ENCODE measurements around the gene TNFRSF12A.
"Not testable (repeated sequence)": the region's sequence is repeated elsewhere in the genome, so short reads cannot be mapped to it uniquely, and the experiment has no call there.

TNFRSF12A gene

DNA sequence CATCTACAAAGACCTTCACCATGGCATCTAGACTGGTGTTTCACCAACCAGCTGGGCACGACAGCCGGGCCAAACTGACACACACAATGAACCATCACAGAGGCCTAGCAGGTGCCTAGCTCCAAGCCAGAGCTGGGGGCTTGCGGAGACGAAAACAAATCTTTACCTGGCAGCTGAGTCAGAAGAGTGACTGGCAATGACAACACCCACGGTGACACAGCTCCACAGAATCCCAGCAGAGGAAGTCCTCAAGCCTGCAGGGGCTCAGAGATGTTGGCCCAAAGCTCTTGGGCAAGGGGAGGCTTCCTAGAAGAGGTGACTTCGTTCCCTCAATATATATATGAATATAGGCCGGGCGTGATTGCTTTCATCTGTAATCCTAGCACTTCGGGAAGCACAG lies 31.3 kb downstream of the TNFRSF12A start:
- no peak for DNase-seq

DNA sequence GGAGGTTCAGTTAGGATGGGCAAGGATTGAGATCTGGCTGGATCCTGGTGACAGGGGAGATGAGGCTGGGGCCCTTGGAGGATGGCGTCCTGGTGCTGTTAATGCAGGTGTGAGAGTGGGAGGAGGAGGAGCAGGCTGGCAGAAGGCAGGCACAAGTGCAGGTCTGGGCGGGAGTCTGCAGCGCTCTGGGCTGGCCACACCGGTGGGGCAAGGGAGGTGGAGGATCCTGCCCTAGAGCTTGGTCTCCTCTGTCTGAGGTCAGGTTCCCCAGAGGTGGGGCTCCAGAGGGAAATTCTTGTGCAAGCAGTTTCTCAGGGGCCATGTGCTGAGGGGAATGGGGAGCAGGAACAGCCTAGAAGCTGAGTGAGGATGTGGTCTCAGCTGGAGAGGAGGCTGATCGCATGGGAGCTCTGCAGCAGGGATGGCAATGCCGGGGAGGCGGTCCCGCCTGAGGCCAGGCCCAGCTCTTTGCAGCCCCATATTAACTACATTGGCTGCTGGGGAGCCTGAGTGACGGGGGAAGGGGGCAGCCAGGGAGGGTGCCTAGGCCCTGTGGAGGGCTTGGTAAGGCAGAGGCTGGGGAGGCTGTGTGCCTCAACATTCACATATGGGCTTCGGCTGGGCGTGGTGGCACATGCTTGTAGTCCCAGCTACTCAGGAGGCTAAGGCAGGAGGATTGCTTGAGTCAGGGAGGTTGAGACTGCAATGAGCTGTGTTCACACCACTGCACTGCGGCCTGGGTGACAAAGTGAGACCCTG lies 32.6 kb downstream of the TNFRSF12A start:
- not testable (repeated sequence) for DNase-seq

DNA sequence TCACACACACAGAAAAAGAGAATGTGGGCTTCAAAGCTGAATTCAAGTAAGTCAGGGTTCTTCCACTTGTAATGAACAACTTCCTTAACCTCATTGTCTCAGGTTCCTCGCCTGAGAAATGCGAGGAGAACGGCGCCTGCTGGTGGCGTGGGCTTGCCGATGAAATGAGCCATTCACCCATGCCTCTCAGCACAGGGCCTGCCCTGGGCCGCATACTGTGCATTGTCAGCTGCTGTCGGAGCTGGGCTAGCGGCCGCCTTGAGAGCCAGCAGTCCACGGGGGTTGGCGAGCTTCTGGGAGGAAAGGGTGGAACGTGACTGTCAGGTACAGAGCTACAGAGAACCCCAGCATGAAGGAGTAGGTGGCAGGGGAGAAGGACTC lies 33.2 kb downstream of the TNFRSF12A start:
- not testable (repeated sequence) for DNase-seq

DNA sequence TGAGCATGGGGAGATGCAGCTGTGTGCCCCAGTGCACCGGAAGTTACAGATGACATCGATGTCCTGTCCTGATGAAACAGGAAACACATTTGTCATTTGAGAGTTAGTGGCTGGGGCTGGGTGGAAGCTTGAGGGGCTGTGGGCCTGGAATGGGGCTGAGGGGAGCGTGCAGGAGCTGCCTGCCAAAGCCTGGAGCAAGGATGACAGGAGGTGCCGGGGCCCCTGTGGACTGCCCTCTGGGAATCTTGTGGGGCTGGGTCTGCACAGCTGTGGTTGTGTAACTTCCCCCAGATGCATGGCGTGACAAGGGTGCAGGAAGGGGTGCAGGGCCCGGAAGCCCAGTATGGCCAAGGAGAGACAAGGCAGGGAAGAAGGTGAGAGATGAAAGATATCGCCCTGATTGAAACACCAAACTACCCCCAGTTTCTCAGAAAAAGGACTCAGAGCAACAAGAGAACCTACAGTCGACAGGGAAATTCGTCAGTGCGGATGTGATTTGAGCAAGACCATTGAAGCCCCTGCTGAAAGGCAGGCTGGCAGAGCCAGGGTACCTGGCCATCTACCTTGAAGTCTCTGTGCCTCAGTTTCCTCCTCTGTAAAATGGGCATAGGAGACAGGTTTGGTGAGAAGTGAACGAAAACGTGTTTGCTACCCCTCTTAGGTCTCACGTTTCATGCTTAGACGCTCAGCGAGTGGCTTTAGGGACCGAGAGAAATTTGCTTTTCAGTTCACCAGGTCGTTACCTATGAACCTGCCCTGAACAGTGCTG lies 35.0 kb downstream of the TNFRSF12A start:
- no peak for DNase-seq

DNA sequence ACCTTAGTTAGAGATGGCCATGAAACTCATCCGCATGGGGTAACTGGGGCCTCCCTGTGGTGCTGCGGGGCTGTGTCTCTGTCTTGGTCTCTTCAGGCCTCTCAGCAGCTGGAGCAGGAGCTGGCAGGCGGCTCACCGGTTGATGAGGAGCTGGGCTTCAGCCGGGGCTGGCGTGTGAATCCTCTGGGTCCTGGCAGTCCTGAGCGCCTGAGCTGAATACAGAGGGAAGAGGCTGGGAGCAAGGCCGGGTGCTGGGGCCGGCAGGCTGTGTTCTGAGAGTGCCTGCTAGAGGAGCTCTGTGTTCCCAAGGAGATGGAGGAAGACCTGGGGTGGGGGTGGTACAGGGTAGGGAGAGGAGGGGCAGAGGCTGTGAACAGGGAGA lies 35.6 kb downstream of the TNFRSF12A start:
- DNase-seq: not testable (repeated sequence)

DNA sequence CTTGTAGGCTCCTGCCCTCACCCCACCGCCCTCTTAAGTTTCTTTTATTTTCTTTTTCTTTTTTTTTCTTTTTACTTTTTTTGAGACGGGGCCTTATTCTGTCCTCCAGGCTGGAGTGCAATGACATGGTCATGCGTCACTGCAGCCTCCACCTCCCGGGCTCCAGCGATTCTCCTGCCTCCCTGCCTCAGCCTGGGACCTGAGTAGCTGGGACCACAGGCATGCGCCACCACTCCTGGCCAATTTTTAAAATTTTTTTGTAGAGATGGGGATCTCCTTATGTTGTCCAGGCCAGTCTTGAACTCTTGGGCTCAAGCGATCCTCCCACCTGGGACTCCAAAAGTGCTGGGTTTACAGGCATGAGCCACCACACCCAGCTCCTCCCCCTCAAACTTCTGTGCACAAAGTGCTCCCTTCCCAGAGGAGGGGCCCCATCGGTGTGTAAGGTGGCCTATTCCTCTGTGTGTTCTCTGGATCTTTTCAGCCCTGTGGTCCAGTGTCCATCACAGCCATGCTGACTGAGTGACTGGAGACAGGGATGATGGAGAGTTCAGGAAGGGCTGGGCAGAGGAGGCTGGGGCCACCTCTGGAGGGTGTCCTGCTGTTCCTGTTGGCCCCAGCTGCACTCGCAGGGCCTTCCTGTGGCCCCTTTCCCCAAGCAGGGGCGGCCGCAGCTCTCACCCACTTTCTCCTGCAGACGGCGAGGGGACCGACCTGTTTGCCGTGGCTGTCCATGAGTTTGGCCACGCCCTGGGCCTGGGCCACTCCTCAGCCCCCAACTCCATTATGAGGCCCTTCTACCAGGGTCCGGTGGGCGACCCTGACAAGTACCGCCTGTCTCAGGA lies 36.4 kb downstream of the TNFRSF12A start:
- DNase-seq: no peak

DNA sequence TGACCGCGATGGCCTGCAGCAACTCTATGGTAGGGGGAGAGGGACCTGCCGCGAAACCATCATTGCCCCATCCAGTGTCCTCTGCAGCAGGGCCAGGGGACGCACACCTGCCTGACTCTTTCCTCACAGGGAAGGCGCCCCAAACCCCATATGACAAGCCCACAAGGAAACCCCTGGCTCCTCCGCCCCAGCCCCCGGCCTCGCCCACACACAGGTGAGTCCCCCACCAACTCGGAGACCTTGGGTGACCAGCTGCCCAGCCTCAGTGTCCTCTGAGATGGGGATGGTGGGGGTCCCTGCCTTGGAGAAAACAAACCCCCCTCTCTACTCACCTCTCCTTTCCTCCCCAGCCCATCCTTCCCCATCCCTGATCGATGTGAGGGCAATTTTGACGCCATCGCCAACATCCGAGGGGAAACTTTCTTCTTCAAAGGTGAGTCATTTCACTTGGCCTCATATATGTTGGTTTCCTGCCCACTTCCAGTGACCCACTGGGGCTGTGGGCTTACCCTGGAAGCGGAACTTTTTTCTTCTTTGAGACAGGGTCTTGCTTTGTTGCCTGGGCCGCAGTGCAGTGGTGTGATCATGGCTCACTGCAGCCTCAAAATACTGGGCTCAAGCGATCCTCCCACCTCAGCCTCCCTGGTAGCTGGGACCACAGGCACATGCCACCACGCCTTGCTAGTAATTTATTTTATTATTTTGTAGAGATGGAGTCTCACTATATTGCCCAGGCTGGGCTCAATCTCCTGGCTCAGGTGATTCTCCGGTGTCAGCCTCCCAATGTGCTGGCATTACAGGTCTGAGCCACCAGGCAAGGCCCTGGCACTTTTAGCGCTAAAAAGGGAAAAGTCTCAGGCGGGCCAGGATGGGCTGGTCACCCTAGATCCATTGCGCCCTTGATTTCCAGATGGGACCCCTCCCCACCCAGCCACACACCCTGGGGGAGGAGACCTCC lies 37.3 kb downstream of the TNFRSF12A start:
- DNase-seq: no peak

DNA sequence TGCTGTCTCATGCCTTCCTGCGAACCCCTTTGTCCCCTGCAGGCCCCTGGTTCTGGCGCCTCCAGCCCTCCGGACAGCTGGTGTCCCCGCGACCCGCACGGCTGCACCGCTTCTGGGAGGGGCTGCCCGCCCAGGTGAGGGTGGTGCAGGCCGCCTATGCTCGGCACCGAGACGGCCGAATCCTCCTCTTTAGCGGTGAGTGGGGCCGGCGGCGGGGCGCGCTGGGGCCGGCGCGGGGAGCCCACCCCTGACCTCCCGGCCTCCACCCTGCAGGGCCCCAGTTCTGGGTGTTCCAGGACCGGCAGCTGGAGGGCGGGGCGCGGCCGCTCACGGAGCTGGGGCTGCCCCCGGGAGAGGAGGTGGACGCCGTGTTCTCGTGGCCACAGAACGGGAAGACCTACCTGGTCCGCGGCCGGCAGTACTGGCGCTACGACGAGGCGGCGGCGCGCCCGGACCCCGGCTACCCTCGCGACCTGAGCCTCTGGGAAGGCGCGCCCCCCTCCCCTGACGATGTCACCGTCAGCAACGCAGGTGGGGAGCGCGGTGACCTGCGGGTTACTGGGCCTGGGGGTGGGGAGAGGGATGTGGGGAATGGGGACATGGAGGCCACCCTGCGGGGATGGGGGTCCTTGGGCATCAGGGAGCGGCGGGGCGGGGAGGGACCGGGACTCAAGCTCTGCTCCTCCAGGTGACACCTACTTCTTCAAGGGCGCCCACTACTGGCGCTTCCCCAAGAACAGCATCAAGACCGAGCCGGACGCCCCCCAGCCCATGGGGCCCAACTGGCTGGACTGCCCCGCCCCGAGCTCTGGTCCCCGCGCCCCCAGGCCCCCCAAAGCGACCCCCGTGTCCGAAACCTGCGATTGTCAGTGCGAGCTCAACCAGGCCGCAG lies 38.2 kb downstream of the TNFRSF12A start:
- DNase-seq: peak; percentile 56

DNA sequence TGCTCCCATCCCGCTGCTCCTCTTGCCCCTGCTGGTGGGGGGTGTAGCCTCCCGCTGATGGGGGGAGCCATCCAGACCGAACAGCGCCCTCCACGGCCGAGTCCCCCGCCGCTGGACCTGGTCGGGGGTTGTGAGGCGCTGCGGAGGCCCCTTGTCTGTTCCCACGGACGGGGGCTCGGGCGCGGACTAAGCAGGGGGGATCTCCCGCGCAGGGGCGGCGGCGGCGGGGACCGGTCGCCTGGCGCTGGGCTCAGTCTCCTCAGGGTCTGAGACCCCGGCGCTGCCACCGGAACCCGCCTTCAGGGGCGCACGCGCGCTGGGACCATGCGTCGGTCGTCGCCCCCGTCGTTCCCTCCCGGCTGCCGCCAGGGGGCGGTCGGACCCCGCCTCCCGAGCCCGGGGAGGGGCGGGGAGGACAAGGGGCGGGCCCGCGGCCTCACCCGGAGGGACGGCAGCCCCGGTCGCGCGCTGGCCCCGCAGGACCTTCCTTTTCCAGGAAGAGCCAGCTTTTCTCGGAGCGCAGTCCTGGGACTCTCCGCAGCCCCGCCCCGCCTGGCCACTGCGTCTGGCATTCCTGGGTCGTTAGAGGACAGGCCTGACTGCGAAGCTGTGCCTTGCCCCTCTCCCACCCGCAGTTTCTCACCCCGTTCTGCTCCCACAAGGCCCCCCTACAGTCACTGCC lies 39.0 kb downstream of the TNFRSF12A start:
- peak; percentile 89 for DNase-seq

DNA sequence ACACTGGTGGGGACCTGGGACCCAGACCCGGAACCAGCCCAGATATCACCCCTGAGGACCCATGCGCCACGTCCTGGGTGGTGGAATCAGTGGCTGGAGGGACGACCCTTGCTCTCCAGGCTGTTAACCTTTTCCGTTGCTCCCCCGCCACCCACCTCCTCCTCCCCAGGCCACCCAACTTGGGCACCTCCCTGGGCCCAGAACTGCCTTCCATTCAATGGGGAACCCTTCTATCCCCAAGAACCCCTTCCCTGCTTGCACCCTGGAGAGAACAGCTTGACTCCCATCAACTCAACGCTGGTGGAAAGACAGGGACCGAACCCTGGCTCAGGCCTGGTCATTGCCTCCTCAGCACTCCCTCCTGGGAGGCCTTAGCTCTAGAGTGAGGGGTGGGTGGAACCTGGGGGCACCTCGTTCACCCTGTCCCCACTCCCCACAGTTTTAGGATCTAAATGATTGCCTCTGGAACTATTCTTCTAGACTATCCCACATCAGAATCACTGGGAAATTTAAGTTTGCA lies 39.6 kb downstream of the TNFRSF12A start:
- no peak for DNase-seq

DNA sequence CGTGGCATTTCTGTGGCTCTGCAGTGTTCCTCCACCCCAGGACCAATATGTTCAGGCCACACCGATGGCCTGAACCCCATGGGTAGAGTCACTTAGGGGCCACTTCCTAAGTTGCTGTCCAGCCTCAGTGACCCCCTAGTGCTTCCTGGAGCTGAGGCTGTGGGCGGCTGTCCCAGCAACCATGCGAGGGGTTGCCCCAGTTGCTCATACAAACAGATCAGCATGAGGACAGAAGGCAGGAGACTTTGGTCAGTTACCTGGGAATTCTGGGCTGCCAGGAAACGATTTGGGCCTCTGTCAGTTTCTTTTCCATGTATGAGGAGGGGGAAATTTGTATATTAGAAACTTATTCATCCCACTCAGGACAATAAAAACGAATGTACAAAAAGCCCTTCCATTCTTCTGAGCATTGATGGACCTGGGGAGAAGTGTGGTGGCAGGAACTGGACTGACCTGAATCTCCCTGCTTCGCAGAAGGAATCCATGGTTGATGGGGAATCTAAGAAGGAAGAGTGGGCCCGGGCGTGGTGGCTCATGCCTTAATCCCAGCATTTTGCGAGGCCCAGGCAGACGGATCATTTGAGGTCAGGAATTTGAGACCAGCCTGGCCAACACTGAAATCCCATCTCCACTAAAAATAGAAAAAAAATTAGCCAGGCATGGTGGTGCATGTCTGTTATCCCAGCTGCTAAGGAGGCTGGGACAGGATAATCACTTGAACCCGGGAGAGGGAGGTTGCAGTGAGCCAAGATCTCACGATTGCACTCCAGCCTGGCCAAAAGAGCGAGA lies 40.4 kb downstream of the TNFRSF12A start:
- DNase-seq: no peak

DNA sequence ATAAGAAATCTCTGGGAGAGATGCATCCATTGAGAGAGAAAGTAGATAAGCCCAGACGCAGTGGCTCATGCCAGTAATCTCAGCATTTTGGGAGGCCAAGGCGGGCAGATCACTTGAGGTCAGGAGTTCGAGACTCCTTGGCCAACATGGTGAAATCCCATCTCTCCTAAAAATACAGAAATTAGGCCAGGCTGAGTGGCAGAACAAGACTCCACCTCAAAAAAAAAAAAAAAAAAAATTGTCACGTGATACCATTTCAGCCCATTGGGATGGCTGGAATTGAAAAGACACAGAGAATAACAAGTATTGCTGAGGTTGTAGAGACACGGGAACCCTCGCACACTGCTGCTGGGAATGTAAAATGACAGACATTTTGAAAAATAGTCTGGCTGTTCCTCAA lies 42.4 kb downstream of the TNFRSF12A start:
- DNase-seq: no peak

DNA sequence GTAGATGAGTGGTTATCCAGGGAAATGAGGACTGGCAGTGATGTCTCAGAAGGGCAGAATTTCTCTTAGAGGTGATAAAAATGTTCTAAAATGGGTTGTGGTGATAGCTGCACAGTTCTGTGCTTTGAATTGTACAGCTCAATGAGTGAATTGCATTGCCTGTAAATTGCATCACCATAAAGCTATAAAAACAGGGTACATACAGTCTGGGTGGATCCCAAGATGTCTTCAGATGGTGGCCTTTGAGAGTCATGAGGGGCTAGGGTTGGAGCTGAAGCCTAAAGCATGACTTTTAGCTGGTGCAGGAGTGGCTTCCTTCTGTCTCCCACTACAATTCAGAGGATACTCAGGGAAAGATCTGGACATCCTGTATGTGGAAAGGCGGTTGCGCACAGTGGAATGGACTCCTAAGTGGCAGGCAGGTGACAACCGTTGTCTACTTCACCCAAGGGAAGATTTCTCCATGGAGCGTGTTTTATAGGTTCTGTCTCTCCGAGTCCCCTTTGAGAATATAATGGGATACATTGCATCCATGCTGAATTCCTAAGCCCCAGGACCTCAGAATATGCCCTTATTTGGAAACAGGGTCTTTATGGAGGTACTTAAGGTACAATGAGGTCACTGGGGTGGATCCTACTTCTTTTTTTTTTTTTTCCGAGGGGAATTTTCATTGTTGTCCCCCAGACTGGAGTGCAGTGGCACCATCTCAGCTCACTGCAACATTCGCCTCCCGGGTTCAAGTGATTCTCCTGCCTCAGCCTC lies 43.6 kb downstream of the TNFRSF12A start:
- no peak for DNase-seq

DNA sequence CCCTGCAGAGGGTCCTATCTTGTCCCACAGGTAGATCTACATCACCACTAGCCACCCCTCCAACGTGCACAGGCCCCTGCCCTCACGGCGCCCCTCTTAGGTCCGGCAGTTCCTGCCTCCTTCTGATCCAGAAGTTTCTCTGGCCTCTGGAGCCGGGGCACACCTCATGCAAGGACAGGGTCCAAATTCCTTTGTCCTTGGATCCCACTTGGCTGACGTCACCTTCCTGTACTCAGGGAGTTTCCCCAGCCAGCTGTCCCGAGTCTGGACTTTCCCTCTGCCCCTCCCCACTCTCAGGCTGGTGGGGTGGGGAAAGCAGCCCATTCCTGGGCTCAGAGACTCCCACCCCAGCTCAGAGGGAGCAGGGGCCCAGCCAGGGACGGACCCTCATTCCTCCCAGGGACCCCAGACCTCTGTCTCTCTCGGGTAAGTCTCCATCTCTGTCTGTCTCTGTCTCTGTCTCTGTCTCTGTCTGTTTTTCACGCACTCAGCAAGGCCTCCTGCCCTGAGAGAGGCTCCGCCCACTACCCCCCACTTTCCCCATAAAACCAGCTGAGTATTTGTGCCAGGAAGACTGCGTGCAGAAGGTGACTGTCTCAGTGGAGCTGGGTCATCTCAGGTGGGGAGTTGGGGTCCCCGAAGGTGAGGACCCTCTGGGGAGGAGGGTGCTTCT lies 45.0 kb downstream of the TNFRSF12A start, which contains the start of gene IL32:
TSS of gene IL32 (plus strand) at position 572 of the 673 bp plus-strand sequence. CDS start 172 bp downstream, outside the sequence.
- peak; percentile 88 for DNase-seq

DNA sequence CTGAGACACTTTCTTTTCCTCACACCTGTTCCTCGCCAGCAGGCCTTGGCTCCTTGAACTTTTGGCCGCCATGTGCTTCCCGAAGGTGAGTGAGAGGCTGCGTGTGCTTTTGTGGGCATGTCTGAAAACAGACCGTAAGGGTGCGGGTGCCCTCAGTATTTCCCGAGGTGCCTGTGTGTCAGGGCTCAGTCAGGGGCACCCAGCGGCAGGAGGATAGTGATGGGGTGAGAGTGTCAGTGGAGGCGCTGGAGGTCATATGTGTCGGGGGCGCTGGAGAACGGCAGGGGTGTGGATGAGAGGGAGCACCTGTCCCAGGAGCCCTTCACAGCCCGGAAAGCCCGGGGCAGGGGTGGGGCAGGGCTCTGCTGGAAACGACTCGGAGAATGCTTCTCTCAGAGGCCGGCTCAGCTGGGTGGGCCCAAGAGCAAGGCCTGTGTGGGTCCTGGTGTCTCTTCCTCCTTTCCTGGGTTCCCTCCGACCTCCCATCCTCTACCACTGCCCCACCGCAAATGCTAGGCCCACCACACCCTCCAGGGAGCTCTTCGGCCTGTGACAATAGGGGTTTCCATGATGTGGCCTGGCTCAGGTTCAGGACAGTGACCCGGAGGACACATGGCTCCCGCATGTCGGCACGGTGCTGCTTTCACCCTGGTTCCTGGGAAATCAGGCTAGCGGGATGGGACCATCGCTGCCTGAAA lies 45.7 kb downstream of the TNFRSF12A start:
- DNase-seq: no peak

DNA sequence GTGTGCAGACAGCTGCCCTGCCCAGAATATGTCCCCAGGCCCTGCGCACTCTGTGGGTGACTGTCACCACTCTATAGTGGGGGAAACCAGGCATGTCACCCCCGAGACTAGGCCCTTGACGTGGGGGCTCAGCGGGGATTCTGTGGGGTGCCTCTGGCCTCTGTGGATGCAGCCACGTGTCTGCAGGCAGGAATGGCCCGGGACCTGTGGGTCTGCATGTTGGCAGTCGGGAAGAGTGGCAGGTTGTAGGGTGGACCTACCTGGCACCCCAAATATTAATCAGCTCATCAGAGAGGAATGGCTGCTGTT lies 46.2 kb downstream of the TNFRSF12A start:
- no peak for DNase-seq

DNA sequence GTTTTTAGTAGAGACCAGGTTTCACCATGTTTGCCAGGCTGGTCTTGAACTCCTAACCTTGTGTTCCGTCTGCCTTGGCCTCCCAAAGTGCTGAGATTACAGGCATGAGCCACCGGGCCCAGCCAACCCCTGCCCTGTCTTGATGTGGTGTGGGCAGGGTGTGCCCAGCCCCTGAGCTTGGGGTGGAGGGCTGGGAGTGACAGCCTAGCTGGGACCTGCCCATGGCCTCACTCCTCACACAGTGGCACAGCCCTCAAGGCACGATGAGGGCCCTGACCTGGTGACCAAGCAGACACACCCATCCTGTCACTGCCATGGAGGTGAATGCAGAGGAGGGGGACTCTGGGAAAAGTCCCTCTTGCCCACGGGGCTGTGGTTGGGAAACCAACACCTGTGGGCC lies 48.3 kb downstream of the TNFRSF12A start:
- DNase-seq: peak; percentile 57
